ENCODE data around the gene PTGIS.

DNA sequence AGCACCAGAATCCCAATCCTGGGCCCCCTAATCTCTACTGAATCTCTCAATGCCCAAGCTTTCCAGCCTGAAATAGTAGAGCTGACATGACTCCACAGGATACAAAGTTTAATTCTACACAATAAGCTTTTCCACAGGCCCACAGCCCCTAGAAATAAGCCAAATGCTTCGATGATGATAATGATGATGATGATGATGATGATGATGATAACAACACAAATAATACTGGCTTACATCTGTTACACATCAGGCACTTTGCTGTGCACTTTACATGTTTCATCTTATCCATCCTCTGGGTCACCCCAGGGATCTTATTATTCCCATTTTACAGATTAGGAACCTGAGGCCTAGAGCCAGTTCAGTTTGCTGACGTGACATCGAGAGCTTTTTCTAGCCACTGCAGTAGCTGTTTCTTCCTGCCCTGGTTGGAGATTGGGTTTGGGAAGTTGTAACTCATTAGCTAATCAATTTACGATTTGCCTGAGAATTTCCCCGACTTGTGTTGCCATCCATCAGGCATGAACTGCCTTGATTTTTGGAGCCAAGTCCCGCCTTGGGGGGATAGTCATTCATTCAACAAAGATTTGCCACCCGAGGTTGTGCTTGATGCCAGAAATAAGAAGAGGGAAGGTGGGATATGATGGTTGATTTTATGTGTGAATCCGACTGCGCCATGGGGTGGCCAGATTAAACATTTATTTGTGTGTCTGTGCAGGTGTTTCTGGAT, 105.9 kb downstream of the PTGIS start:
- TF ChIP-seq EZH2 (IDR thresholded peaks at IDR 0.05; ENCODE audit: insufficient read depth, poor library complexity, severe bottlenecking) = no peak
- TF ChIP-seq EZH2phosphoT487 (IDR thresholded peaks at IDR 0.05; ENCODE audit: insufficient read depth, low read depth) = no peak
